Measurements from ENCODE around the gene SLC35A1.

- TF ChIP-seq POLR2AphosphoS5 (IDR thresholded peaks at IDR 0.05; ENCODE audit: borderline replicate concordance, low read depth, low read length): no peak
- TF ChIP-seq EZH2 (IDR thresholded peaks at IDR 0.05): no peak
- TF ChIP-seq FOXP2 (optimal IDR thresholded peaks at IDR 0.05; ENCODE audit: control extremely low read depth, extremely low read length, insufficient read depth): no peak
Observed at GRCh38 chr6:87426789-87427188, 46.0 kb upstream of the SLC35A1 start.

Measured in SK-N-MC (cell line).